NCI-H69 (cell line): ENCODE results near the gene CLEC16A.
"Not testable (repeated sequence)": the region's sequence is repeated elsewhere in the genome, so short reads cannot be mapped to it uniquely, and the experiment has no call there.

ENCODE experiments used
- DNase-seq: peaks from one replicate; lab custom pipeline; 2025; lab: John Stamatoyannopoulos, UW

Gene CLEC16A

GRCh38 chr16:11219178-11219577 is 274.8 kb downstream of the CLEC16A start:
- DNase-seq: no peak

- not testable (repeated sequence) for DNase-seq
Observed at GRCh38 chr16:11220507-11220906, 276.1 kb downstream of the CLEC16A start.

- peak; percentile 45 for DNase-seq
Observed at GRCh38 chr16:11224096-11224893, 279.9 kb downstream of the CLEC16A start.

GRCh38 chr16:11224894-11225676 is 280.7 kb downstream of the CLEC16A start:
- no peak for DNase-seq

GRCh38 chr16:11225677-11226549 is 281.5 kb downstream of the CLEC16A start:
- no peak for DNase-seq

- no peak for DNase-seq
Observed at GRCh38 chr16:11229432-11229831, 285.1 kb downstream of the CLEC16A start.

GRCh38 chr16:11229906-11230305 is 285.5 kb downstream of the CLEC16A start:
- DNase-seq: peak; percentile 53

- no peak for DNase-seq
Observed at GRCh38 chr16:11231367-11231970, 287.1 kb downstream of the CLEC16A start.
